GM21528 (cell line): Measurements from ENCODE around the gene CAMSAP2.
A peak's percentile ranks its signal among the peaks of the same experiment; 100 is the strongest.

ENCODE experiments used
- ATAC-seq: cut with Tn5 transposase; IDR thresholded peaks from one replicate; pipeline ENCODE4 v1.9.1; 2021; ENCODE audit warnings: mild to moderate bottlenecking, moderate library complexity; ENCODE audit not compliant: unreplicated experiment, low FRiP score

CAMSAP2 gene

GRCh38 chr1:200738327-200738948 lies at the start of gene CAMSAP2:
Gene CAMSAP2 (plus strand): TSS chr1:200738893. CDS start chr1:200739828, 935 bp downstream.
- ATAC-seq = peak; percentile 47

DNA sequence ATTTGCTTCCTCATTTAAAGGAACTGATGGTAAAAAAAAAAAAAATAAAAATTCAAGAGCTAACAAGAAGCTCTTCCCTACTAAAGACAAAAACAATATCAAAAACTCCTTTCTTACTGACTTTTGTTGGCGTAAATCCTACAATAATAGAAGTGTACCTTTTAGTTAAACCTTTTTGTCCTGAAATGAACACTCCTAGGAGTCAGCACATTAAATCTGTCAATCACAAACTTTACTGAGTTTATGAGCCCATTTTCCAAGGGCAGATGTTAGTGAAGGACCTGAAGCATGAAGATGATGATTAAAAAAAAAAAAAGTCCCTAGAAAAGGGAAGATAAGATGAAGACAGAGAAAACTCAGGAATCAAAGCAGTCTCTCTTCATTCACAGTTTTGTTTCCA lies 46.4 kb upstream of the CAMSAP2 start:
- ATAC-seq = no peak

GRCh38 chr1:200693327-200693726 lies 45.4 kb upstream of the CAMSAP2 start:
- no peak for ATAC-seq

GRCh38 chr1:200694738-200695137 lies 44.0 kb upstream of the CAMSAP2 start:
- ATAC-seq = no peak

DNA sequence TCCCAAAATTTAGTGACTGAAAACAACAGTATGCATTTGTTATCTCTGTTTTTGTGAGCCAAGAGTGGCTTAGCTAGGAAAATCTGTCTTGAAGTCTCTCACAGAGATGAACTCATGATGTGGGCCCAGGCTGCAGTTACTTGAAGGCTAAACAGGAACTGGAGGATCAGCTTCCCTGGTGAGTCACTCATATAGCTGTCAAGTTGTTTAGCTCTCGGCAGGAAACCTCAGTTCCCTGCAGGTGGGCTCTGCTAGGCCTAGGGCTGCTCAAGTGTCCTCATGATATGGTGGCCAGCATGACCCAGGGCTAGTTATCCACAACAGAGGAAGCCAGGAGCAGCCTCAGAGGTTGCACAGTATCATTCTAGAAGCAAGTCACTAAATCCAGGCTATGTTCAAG lies 38.8 kb upstream of the CAMSAP2 start:
- ATAC-seq = no peak

DNA sequence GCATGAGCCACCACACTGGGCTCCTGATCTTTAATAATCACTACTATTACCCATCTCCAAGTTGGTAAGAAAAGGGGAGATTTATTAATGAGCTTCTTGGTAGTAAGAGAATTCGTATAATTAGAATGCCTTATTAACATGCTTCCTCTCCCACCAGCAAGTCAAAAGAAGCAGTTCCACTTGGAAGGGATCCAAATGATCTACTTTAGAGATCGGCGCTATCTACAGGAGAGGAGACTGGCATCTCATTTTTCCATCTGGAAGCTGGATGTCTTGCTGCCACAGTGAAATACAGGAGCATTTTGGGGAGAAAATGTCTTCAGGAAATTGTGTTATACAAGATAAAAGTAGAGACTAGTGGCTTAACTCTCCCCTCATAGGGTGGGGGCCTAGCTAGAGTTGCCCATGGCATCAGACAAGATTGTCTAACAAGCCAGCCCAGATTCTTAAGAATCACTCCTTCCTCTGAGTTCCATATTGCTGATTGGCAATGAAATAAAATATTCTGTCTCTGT lies 33.6 kb upstream of the CAMSAP2 start:
- ATAC-seq = no peak

DNA sequence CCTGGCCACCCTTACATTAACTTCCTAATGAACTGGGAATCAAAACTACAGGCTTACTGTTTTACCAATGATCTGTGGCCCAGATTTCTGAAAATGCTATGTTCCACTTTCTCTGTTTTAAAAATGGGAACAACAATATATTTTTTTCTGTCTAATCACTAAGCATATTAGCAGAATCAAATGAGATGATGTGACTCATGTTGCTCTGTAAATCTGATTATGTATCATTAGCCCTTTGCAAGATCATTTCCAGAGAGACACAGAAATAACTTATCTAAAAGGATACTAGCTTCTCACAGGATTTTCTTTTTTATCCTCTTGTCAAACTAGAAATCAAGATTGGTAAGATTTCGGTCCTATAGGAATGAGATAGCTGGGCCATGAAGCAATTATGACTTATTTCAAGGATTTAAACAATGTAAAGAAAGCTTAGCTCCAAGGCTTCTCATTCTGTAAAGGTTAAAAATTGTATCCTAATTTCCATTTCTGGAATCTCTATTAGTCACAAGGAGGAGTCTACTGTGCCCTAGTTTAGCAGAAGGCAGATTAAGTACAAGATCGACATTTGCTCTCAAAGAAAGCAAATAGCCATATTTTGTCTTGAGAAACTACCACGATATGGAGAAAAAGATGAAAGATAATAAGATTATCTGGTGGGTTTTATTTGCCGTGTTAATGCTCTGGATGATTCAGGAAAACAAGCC lies 32.4 kb upstream of the CAMSAP2 start:
- no peak for ATAC-seq

DNA sequence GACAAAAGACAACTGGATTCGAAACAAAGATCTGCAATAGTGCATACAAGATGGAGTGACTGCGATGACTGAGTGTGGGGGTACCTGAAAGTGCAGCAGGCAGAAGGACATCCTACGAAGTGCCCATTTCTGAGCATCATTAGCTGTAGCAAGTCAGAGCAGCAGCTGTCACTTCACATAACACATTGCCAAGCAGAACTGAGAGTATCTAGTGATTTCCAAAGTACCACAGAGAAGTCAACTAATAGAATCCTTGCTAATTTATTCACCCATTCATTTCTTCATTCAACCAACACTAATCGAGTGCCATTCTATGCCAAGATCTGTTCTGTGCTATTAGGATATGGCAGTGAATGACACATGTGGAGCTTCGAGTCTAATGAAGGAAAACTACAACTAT lies 31.6 kb upstream of the CAMSAP2 start:
- no peak for ATAC-seq

GRCh38 chr1:200708161-200708560 lies 30.5 kb upstream of the CAMSAP2 start:
- ATAC-seq = no peak

DNA sequence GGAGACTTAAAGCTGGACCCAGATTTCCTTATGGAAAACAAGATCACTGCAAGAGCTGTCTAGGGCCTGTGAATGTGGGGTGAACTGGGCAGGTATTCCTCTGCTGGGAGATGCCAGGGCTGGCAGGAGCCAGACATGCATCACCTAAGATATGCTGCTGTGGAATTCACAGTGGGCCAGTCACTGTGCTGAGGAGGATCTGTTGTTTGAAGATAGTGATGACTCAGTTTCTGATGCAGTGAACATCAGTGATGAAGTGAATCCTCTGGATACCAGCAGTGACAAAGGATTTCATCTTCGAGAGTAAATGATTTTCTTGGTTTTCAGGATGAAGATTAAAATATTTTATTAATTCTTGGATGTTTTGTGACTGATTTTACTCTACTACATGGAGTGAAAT lies 29.9 kb upstream of the CAMSAP2 start:
- ATAC-seq = no peak

GRCh38 chr1:200710166-200710565 lies 28.5 kb upstream of the CAMSAP2 start:
- ATAC-seq = no peak

- no peak for ATAC-seq
These were observed 24.0 kb upstream of the CAMSAP2 start for GRCh38 chr1:200714504-200715187.

GRCh38 chr1:200720199-200720598 lies 18.5 kb upstream of the CAMSAP2 start:
- ATAC-seq = no peak

- no peak for ATAC-seq
These were observed 14.6 kb upstream of the CAMSAP2 start for GRCh38 chr1:200724064-200724463.

GRCh38 chr1:200727257-200727656 lies 11.4 kb upstream of the CAMSAP2 start:
- no peak for ATAC-seq

GRCh38 chr1:200729863-200730262 lies 8.8 kb upstream of the CAMSAP2 start:
- no peak for ATAC-seq

GRCh38 chr1:200731654-200732332 lies 6.9 kb upstream of the CAMSAP2 start:
- no peak for ATAC-seq

DNA sequence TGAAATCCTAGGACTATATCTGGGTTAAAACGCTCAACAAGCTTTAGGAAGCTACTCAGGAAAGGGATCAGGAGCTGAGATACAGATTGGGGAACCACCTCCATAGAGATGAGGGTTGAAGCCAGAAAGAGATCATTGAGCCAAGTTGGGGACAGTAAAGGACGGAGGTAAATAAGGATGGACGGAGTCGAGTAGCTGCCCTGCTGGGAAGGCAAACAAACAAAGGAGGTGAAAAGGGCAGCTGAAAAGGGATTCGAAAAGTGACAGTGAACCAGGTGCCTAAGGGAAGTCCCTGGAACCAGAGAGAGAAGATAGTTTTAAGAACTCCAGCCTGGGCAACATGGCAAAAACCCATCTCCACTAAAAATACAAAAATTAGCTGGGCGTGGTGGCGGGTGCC lies 6.3 kb upstream of the CAMSAP2 start:
- no peak for ATAC-seq

GRCh38 chr1:200733907-200734306 lies 4.8 kb upstream of the CAMSAP2 start:
- no peak for ATAC-seq

DNA sequence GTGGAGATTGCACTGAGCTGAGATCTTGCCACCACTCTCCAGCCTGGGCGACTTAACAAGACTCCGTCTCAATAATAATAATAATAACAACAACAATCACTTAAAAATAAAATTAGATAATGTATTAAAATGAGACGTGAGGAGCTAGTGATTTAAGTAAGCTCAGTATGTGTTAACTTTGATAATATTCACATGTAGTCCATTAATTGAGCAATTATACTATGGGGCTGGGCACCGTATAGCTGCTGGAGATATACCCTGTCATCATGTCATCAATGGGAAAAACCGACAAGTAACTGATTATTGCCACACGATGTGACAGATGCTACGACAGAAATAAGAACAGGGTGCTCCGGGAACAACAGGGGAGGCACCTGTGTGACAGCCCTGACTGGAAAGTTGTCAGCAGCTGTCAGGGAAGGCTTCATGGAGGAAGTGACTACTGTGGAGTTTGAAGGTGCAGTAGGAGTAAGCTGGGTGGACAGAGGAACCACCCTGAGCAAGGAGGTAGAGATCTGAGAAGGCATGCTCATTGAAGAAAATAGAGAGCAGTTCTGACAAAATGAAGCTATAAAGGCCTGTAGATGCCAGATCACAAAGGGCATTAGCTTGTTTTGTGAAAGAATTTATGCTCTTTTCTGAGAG lies 924 bp upstream of the CAMSAP2 start:
- ATAC-seq = no peak
